Measurements from ENCODE around the gene LEO1.

Gene LEO1

GRCh38 chr15:51971375-51972133 lies at the start of gene LEO1:
LEO1 (minus strand) TSS chr15:51971778; CDS start chr15:51971745, 33 bp downstream.
- DNase-seq, result peak; percentile 96

- DNase-seq, result no peak
Measured at GRCh38 chr15:52021128-52021671, 49.6 kb upstream of the LEO1 start.

- DNase-seq, result no peak
Measured at GRCh38 chr15:52020221-52021085, 48.9 kb upstream of the LEO1 start.

GRCh38 chr15:52019394-52020220 lies 48.0 kb upstream of the LEO1 start:
- peak; percentile 25 for DNase-seq

GRCh38 chr15:52018693-52019393 lies 47.3 kb upstream of the LEO1 start, which contains the start of gene MAPK6:
MAPK6 (plus strand) TSS chr15:52019219; CDS start chr15:52046461, 27,242 bp downstream.
- DNase-seq, result peak; percentile 61

- DNase-seq, result no peak
Measured at GRCh38 chr15:52018244-52018643, 46.7 kb upstream of the LEO1 start.

GRCh38 chr15:52016316-52016715 lies 44.7 kb upstream of the LEO1 start:
- DNase-seq, result no peak

GRCh38 chr15:52014616-52015015 lies 43.0 kb upstream of the LEO1 start:
- DNase-seq, result no peak

GRCh38 chr15:52013151-52013791 lies 41.7 kb upstream of the LEO1 start:
- DNase-seq, result no peak

- DNase-seq, result no peak
Measured at GRCh38 chr15:52012210-52012609, 40.6 kb upstream of the LEO1 start.

GRCh38 chr15:52011711-52012144 lies 40.1 kb upstream of the LEO1 start:
- DNase-seq, result no peak

- no peak for DNase-seq
Measured at GRCh38 chr15:52010633-52011595, 39.3 kb upstream of the LEO1 start.

- DNase-seq, result no peak
Measured at GRCh38 chr15:52008698-52009434, 37.3 kb upstream of the LEO1 start.

GRCh38 chr15:52008359-52008697 lies 36.8 kb upstream of the LEO1 start:
- DNase-seq, result no peak

- DNase-seq, result no peak
Measured at GRCh38 chr15:52006702-52007340, 35.2 kb upstream of the LEO1 start.

GRCh38 chr15:52005748-52006701 lies 34.4 kb upstream of the LEO1 start:
- DNase-seq, result no peak

GRCh38 chr15:52004806-52005205 lies 33.2 kb upstream of the LEO1 start:
- DNase-seq, result no peak

- DNase-seq, result no peak
Measured at GRCh38 chr15:52003710-52004109, 32.1 kb upstream of the LEO1 start.

All from NCI-H446 treated with DMSO at 0.1 percent for 48 hours (cell line).